T follicular helper cell (primary cell): ENCODE measurements around the gene CPSF4L.
"Not testable (repeated sequence)": the region's sequence is repeated elsewhere in the genome, so short reads cannot be mapped to it uniquely, and the experiment has no call there.

Experiments used
- DNase-seq: peaks from one replicate; pipeline ENCODE4 v3.0.0-alpha.2; 2020; ENCODE audit warnings: low read depth
- total RNA-seq, 2 experiments: gene quantifications; one replicate each; lab custom pipeline; 2026; lab: John Stamatoyannopoulos, UW

Gene CPSF4L
- 0 reads per million in 2 experiments for total RNA-seq

GRCh38 chr17:73261617-73261951, at the start of gene CPSF4L:
Gene CPSF4L, minus strand, starts transcription at chr17:73261880. Its CDS starts 62 bp downstream, at chr17:73261818.
- no peak for DNase-seq

GRCh38 chr17:73311428-73311780, 49.7 kb upstream of the CPSF4L start:
- DNase-seq = no peak

GRCh38 chr17:73309727-73310596, 48.3 kb upstream of the CPSF4L start:
- DNase-seq = no peak

GRCh38 chr17:73308959-73309358, 47.3 kb upstream of the CPSF4L start:
- not testable (repeated sequence) for DNase-seq

- DNase-seq = no peak
These were observed 46.5 kb upstream of the CPSF4L start for GRCh38 chr17:73308017-73308823.

GRCh38 chr17:73307130-73307529, 45.5 kb upstream of the CPSF4L start:
- no peak for DNase-seq

GRCh38 chr17:73305845-73306836, 44.5 kb upstream of the CPSF4L start:
- no peak for DNase-seq

DNA sequence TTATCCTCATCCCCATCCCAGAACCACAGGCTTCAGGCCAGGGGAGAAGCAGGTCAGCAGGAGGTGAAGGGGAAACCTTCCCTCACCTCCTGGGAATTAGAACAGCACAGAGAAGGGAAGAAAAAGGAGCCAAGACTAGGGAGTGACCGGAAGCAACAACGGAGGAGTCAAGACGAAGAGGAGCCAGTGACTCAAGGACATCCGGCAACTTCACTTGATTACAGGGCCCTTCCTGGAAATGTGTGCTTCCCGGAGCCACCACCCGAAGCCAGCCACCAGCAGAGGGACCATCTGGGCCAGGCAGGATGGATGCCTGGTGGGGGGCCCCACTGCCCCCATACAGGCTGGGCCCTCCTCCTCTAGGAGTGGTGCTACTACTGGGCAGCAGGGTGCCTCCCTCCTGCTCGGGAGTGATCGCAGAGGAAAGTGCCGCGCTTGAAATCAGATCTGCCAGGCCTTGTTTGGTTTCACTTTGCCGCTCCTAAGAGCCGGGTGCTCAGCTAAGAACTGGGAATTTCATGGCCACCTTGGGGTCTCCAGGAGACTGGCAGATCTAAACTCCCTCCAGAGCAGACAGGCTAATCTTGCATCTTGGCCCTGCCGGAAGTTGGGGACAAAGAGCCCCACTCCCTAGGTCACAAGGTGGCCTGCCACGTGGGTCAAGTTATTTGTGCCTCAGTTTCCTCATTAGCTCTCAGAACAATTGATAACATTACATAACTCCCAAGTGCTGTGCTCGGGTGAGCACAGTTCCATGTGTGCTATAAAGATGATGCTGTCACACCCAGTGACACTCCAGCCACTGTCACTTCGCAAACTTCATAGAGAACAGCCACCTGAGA, 43.5 kb upstream of the CPSF4L start:
- no peak for DNase-seq

GRCh38 chr17:73304438-73304837, 42.8 kb upstream of the CPSF4L start:
- no peak for DNase-seq

DNA sequence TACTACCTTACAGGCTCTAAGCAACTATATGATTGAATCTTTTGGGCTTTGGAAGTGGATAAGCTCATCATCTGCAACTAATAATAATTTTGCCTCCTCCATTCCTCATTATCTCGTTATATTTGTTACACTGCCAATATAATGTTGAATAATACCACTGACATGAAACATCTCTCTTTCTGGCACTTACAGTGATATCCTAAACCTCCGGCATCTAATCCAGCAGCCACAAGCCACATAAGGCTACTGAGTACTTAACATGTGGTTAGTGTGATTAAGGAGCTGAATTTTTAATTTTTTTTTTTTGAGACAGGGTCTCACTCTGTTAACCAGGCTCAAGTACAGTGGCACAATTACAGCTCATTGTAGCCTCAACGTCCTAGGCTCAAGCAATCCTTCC, 40.5 kb upstream of the CPSF4L start:
- no peak for DNase-seq

DNA sequence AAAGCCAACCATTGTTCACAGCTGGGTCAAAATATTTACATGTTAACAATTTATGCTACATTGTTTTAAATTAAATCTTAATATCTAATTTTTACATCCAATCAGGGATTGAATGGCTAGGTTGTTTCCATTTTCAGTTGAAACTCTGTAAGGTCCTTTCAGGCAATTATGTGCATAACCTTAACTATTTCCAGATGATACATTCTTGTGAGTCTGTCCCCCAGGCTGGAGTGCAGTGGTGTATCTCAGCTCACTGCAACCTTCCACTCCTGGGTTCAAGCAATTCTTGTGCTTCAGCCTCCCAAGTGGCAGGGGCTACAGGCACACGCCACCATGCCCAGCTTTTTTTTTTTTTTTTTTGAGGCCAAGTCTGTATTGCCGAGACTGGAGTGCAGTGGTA, 39.7 kb upstream of the CPSF4L start:
- DNase-seq = no peak

- no peak for DNase-seq
These were observed 38.7 kb upstream of the CPSF4L start for GRCh38 chr17:73300392-73300791.

DNA sequence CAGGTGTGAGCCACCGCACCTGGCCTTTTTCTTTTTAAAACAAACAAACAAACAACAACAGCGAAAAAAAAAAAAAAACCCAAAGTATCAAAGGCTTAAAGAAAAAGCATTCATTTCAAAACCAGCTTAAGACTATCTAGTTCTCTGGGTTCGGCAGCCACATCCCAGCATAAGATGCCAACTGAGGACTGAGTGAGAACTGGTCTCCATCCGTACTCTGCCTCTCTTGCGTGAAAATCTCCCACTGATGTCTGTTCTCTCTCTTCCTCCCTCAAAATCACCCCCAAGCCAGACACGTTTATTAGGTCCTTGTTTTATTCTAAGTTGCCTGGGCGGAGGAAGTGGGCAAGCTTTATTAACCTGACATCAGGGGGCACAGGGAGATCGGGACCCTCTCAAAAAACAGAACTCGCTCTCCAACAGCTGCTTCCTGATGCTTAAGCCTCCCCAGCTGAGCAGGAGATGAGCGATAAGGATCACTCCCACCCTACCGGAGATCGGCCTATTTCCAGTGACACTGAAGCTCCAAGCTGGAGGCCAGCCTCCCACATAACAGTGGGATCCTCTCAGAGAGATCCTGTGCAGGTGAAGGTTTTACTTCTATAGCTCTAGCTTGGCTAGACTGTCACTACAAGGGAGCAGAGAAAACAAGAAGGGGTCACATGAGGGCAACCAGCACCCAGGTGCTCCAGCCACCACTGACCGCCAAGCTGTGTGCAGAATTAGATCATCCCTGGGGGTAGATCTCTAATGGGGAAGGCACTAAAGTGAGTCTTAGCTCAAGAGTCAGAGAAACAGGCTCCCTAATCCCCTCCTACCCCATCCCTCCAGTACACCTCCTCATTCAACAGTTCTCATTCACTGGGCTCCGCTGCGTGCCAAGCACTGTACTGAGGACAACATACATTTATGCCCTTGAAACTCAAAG, 36.5 kb upstream of the CPSF4L start:
- DNase-seq = no peak

GRCh38 chr17:73293480-73293911, 31.8 kb upstream of the CPSF4L start:
- DNase-seq = no peak

- no peak for DNase-seq
These were observed 31.4 kb upstream of the CPSF4L start for GRCh38 chr17:73293031-73293430.

- no peak for DNase-seq
These were observed 30.4 kb upstream of the CPSF4L start for GRCh38 chr17:73292031-73292531.

- DNase-seq = no peak
These were observed 29.7 kb upstream of the CPSF4L start for GRCh38 chr17:73291260-73291801.

GRCh38 chr17:73290399-73291259, 28.9 kb upstream of the CPSF4L start:
- DNase-seq = no peak
